ENCODE results near the gene SEC62. TPM values are rescaled to one million over a fixed set of nuclear protein-coding genes. Genes with fewer than 3 reads are reported as not detected.

SEC62 gene
- total and polyA plus RNA-seq, 9 of the 15 experiments (the other 6 are each of a cell fraction or from before 2014, with no cell fraction given): 34.5 to 152 (median 51.8) TPM

GRCh38 chr3:169931747-169932520 lies 34.7 kb upstream of the SEC62 start (continued):
- no peak for TF ChIP-seq ZNF740 (CRISPR knock-in tag; IDR thresholded peaks at IDR 0.05)
- TF ChIP-seq ZNF740 (tag; IDR thresholded peaks at IDR 0.05): no peak
- 0 out of 2 replicates have a peak, but pooled peaks have one; percentile 19 for TF ChIP-seq SMARCA4 (IDR thresholded peaks at IDR 0.05)
- TF ChIP-seq SIX5 (IDR thresholded peaks at IDR 0.05; ENCODE audit: borderline replicate concordance in 1 of 2, insufficient read depth in 1 of 2, low read depth in 1 of 2, low read length in 2 of 2): no peak
- TF ChIP-seq ADNP (tag; IDR thresholded peaks at IDR 0.05): no peak
- TF ChIP-seq GTF2E2 (tag; IDR thresholded peaks at IDR 0.05): no peak
- TF ChIP-seq NKRF (IDR thresholded peaks at IDR 0.05; ENCODE audit: borderline replicate concordance): no peak
- no peak for TF ChIP-seq DIDO1 (tag; IDR thresholded peaks at IDR 0.05; ENCODE audit: low read depth)
- TF ChIP-seq ELF4 (CRISPR knock-in tag; IDR thresholded peaks at IDR 0.05): no peak
- TF ChIP-seq MAZ (CRISPR knock-in tag; conservative IDR thresholded peaks at IDR 0.05 in 1 of 2, IDR thresholded peaks at IDR 0.05 in 1 of 2): no peak
- no peak for TF ChIP-seq ZNF584 (CRISPR knock-in tag; IDR thresholded peaks at IDR 0.05; ENCODE audit: low read depth)
- no peak for TF ChIP-seq ATF6 (CRISPR knock-in tag; IDR thresholded peaks at IDR 0.05)
- TF ChIP-seq EHMT2 (IDR thresholded peaks at IDR 0.05): peak; percentile 49; the same call in 1 of the 2 replicates
- no peak for TF ChIP-seq PREB (CRISPR knock-in tag; IDR thresholded peaks at IDR 0.05)
- TF ChIP-seq WHSC1 (IDR thresholded peaks at IDR 0.05; ENCODE audit: low read length): no peak
- TF ChIP-seq CTBP1 (IDR thresholded peaks at IDR 0.05; ENCODE audit: borderline replicate concordance): peak; percentile 77
- no peak for TF ChIP-seq ZNF76 (CRISPR knock-in tag; IDR thresholded peaks at IDR 0.05; ENCODE audit: borderline replicate concordance)
- TF ChIP-seq KDM1A (IDR thresholded peaks at IDR 0.05): peak; percentile 13 to 23; a peak in 2 of 4 replicates
- TF ChIP-seq ZNF280B (CRISPR knock-in tag; IDR thresholded peaks at IDR 0.05): no peak
- TF ChIP-seq ZNF140 (CRISPR knock-in tag; IDR thresholded peaks at IDR 0.05): no peak
- no peak for TF ChIP-seq HOXB6 (CRISPR knock-in tag; IDR thresholded peaks at IDR 0.05; ENCODE audit: borderline replicate concordance)
